T-helper 1 cell treated with Interleukin-12 subunit alpha and Interleukin-12 subunit beta and Interleukin-4 antibody, amounts not matched to agents 30 ng/mL and 1 ng/mL, for 36 hours (primary cell): Measurements from ENCODE around the gene EXOC3L4. TPM values are rescaled to one million over a fixed set of nuclear protein-coding genes. Genes with fewer than 3 reads are reported as not detected.
"Not testable (repeated sequence)": the region's sequence is repeated elsewhere in the genome, so short reads cannot be mapped to it uniquely, and the experiment has no call there.

Experiments
- intact Hi-C: fragments of 100-400 bp; cut with micrococcal nuclease; formaldehyde crosslinking; loops from one replicate; pipeline ENCODE4 v1.15.1; 2024
- total RNA-seq: library from RNA; stranded (reverse); gene quantifications from 2 replicates; pipeline ENCODE4 v1.2.3, GENCODE V29; 2022

The EXOC3L4 gene
- total RNA-seq, 1 donor from 2014 or later: not detected

DNA sequence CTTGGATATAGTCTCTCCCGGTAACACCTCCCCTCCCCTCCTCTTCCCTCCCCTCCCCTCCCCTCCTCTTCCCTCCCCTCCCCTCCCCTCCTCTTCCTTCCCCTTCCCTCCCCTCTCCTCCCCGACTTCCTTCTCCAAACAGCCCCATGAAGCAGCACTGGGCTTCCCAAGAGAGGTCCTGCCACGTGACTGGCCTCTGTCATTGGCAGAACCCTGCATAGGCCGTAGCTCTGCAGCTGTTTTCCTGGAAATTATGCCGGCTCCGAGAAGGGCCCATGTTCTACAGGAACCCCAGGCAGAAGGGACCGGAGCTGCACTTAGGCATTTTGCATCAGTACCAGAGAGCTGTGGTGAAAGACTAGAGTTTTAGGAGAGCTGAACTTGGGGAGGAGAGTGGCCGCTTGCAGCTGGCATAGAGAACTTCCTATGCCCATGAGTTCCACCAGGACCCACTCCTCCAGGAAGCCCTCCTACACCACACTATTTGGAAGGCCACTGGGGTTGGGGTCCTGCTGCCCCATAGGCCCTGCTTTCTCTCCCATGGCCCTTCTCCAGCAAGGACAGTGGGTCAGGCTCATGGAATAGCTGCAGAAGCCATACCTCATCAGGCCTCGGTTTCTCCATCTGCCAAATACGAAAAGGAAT, 23.6 kb downstream of the EXOC3L4 start:
- intact Hi-C loops: no loop called here

DNA sequence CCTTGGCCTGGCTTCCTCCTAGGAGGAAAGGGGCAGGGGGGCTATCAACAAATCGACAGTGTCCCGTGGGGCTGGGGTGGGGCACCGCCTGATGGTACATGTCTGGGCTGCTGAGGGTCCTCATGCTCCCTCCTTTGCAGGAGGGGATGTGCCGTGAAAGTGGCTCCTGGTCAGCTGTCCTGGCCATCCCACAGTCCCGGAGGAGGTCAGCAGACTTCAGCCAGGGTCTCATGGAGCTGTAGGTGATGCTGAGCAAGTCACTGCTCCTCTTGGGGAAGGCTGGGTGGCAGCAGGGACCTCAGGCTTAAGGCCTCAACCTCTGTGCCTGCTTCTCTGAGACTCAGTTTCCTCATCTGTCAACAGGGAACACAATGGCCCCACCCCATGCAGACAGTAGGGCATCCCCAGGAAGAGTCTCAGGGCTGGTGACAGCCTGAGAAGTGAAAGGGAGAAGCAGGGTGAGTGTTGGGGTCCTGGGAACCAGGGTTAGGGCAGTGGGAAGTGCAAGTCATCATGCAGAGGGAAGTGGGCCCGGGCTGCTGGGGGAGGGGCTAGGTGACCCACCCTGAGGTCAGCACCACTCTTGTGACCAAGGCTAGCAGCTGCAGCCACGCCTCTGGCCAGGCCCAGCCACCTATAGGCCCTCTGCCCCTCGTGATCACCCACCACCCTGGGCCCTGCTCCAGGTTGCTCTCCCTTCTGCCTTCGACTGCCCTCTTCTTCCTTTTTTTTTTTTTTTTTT, 24.3 kb downstream of the EXOC3L4 start:
- intact Hi-C loops: no loop called here

DNA sequence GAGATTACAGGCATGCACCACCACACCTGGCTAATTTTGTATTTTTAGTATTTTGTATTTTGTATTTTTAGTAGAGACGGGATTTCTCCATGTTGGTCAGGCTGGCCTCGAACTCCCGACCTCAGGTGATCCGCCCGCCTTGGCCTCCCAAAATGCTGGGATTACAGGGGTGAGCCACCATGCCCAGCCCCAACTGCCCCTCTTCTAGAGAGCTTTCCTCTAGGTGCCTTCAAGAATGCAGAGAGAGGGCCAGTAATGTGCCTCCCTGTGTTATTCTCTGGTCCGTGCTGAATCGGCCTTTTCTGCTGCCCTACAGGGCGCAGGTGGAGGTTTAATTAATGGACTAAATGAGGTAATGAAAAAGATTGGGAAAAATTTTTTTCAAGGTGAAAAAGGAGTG, 25.0 kb downstream of the EXOC3L4 start:
- intact Hi-C loops: not testable (repeated sequence)

DNA sequence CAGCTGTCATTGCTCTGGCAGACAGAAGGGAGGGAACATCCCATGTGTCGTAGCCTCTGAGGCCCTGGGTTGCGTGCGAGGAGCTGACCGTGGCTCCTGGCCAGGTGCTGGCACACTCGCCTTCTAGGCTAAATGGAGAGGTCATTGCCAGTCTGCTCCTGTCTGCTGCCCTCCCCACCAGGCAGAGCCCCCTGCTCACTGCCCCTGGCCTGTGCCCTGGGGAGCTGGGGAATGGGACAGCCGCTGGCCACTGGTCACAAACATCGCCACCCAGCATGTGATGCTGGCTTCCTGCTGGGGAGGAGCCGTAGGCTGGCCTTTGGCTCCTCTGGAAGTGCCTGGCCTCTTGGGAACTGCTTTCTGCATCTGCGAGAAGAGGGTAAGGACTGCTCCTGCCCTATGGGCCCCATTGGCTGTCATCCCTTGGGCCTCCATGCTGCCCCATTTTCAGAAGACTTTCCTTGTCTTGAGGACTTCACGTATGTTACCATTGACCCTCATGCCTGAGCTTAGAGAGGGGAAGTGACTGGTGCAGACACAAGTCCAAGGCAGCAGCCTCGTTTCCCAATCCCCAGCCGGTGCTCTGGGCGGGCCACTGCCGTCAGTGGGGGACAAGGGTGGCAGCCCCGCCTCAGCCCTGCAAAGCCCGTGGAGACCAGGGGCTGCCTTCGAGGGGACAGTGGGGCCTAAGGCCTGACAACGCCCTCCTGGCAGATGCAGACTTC, 26.8 kb downstream of the EXOC3L4 start:
- intact Hi-C loops: no loop called here

DNA sequence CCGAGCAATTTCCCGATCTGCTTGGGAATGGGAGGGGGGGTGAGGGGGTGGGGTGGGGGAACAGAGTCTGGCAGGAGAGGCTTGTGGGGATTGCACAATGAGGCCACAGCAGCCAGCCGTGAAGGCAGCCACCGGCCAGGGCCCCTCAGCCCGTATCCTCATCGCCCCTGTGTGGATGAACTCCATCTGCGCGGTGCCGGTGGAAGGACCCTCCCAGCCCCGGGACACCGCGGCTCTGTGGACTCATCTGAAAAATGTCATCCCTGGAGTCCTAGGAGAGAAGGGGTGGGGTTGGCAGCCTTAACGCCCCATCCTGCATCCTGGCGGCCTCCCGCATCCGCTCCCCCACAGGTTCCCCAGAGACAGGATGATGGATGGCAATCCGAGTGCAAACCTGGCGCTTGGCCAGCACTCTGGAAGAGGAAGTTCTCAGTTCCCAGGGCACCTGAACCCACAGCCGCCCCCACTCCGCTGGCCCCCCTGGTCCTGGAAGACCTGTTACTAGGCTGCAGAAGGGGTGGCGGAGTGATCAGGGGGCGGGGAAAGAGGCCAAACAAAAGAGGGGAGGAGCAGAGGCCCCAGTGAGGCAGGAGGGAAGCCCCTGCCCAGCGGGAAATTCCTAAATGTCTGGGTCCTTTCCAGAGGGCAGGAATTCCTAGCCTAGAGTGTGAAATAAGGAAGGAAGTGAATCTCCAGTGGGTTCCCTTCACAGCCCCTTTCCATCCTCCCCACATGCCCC, 27.5 kb downstream of the EXOC3L4 start:
- intact Hi-C loops: no loop called here

DNA sequence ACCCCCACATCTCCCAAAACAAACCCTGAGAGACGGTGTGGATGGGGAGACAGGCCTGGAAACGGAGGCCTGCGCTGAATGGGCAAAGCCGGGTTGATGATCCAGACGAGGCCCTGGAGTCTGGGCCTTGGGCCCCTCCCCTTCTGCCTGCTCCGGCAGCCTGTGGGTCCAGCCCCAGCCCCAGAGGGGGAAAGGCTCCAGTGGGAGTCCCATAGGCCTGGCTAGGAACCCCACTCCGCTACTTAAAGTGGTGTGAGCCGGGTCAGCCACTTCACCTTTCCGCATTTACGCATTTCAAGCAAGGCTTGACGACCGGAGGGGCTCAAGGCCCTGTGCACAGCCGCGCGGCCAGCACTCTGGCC, 28.0 kb downstream of the EXOC3L4 start:
- intact Hi-C loops: no loop called here

DNA sequence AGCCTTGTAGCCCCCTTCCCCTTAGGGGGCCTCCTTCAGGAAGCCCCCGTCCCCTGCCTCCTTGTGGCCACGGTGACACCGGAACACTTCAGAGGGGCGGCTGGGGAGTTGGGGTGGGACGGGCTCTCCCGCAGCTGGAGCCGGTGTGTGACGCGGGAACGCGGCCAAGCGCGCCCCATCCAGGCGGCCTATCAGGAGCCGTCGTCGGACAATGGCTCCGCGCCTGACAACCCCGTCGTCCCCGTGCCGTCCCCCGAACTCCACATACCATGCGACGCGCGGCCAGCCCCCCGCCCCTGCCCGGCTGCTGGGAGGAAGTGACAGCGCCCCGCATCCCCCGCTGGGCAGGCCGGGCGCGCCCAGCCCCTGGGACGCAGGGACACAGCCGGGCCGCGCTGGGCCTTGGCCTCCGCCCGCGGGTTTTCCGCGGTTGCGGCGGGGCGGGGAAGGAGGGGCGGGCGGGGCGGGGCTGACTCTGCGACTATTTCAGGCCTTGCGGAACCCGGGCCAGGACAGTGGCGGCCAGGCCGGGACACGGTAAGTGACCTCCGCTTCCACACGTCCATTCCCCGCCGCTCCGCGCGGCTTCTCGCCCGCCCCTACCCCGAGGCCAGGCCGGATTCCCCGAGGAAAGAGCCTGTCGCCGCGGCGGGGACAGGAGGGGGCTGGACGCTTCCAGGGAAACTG, 28.6 kb downstream of the EXOC3L4 start, which contains the start of gene TNFAIP2:
TSS of gene TNFAIP2 (plus strand) at position 515 of the 687 bp plus-strand sequence. CDS start 2,997 bp downstream, outside the sequence.
- intact Hi-C loops: no loop called here

DNA sequence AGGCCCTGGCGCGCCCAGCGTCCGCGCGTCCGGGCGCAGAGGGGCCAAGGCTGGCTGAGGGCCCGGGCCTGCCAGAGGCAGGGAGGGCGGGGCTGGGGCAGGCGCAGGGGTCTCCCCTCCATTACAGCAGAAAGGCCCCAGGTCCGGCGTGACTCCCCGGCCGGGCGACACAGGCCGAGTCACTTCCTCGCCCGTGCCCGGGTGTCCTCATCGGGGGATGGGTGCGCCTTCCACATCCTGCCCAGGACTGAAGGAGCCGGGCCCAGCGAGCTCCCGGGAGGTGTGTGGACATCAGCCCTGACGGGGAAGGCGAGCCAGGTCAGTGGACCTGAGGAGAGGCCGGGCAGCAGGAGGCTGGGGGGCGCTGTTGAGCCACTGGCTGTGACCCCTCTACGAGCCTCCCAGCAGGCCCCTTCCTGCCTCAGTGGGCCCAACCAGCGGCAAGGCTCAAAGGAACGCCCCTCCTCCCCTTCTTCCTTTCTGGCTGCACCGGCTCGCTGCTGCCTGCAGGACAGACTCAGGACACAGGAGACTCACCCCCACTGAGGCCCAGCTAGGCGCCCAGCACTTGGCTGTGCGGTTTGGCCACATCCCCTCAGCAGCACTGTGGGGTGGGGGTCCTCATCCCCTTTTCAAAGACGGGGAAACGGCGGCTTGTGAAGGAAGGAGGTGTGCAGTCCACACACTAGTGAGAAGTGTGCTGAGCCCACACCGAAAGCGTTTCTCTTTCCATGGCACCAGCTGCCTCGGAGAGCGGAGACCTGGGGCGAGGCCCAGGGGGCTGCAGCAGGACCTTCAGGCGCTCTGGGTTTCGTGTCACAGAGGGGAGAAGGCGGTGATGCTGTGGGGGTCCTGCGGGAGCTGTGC, 29.3 kb downstream of the EXOC3L4 start:
- intact Hi-C loops: no loop called here

DNA sequence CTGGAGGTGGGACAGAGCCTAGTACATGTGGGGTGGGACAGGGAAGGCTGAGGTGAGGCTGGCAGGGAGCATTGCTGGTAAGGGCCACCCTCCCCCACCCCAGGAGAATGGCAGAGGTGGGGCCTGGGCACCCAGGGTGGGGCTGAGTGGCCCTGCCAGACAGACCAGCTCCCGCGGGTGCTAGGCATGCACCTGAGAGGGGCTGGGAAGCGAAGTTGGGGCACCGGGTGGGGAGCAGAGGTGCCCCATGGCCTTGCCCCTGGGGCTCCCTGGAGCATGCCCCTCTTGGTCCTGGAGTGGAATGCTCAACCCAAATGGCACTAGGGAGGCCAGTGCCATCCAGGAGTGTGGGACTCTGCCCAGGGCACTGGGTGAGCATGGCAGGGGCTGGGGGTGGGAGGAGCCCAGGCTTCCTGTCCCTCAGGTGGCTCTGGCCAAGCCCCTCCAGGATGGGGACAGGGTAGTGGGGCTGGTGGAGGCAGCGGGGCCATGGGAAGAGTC, 30.0 kb downstream of the EXOC3L4 start:
- intact Hi-C loops: no loop called here

DNA sequence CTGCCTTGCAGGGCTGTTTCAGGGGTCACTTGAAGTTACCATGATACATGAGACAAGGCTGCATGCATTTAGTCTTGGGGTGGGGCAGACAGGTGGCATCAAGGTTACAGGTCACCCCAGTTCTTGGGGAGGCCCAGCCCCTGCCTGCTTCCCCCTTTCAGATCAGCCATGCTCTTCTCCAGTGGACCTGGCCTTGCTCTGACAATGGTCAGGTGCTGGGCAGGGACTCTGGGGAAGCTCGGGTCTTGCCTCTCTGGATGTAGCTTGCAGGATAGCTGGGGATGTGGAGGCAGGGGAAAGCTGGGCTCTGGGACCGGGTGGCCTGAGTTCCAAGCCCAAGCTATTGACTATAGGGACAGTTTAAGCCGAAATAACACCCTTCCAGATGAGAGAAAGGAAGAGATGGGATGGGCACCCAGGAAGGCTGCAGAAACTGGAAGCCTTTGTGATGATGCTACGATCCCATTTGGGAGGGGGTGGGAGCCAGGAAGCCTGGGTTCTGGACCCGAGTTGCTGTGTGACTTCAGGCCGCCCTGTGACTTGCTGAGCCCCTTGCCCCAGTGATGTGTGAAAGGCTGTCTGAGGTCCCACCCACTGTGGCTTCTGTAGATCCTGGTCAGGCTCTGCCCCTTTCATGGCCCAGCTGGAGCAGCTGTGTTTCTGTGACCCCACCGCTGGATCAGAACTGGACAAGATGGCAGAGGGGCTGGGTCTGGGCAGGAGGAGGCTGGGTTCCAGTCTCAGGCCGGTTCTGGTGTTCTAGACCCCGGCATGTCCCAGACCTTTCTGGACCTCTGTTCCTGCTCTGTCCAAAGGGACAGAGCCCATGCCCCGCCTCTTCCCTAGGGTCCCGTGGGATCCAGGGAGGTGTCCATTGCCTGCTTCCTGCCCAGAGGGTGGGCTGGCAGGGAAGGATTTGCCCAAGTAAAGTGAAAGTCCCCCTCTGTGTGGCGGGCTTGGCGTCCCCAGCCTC, 30.9 kb downstream of the EXOC3L4 start:
- intact Hi-C loops: no loop called here

DNA sequence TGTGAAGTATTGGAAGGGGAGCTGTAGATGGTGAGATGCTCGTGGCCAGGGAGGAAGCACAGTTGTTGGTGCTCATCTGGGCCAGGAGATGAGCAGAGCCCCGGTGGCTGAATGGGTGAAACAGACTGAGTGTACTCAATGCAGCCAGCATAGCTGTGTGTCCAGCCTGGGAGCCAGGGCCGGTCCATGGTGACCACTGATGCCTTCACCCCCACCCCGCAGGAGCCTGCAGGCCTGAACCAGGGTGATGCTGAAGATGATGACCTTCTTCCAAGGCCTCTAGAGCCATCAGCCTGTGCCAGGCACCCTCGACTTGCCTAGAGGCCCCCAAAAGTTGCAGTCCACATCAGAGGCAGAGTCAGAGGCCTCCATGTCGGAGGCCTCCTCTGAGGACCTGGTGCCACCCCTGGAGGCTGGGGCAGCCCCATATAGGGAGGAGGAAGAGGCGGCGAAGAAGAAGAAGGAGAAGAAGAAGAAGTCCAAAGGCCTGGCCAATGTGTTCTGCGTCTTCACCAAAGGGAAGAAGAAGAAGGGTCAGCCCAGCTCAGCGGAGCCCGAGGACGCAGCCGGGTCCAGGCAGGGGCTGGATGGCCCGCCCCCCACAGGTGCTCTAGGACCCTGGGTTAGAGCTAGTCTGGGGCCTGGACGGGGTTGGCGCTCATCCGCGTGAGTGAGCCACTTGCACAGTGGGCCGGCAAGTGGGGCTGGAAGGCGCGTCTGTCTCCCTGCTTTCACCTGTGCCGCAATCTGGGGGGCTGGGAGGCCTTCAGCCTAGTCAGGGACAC, 31.8 kb downstream of the EXOC3L4 start:
- intact Hi-C loops: no loop called here

DNA sequence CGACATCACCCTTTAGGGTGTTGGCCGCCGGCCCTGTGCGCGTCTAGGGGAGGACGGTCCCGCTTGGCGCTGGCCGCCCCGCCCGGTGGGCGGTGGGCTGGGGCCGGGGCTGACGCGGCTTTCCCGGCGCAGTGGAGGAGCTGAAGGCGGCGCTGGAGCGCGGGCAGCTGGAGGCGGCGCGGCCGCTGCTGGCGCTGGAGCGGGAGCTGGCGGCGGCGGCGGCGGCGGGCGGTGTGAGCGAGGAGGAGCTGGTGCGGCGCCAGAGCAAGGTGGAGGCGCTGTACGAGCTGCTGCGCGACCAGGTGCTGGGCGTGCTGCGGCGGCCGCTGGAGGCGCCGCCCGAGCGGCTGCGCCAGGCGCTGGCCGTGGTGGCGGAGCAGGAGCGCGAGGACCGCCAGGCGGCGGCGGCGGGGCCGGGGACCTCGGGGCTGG, 32.4 kb downstream of the EXOC3L4 start:
- intact Hi-C loops: no loop called here

DNA sequence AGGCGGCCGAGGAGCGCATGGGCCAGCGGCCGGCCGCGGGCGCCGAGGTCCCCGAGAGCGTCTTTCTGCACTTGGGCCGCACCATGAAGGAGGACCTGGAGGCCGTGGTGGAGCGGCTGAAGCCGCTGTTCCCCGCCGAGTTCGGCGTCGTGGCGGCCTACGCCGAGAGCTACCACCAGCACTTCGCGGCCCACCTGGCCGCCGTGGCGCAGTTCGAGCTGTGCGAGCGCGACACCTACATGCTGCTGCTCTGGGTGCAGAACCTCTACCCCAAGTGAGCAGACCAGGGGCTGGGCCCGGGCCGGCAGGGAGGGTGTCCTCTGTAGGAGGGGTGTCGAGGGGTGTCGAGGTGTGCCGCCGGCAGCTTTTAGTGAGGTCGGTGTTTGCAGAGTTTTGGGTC, 32.8 kb downstream of the EXOC3L4 start:
- intact Hi-C loops: no loop called here

DNA sequence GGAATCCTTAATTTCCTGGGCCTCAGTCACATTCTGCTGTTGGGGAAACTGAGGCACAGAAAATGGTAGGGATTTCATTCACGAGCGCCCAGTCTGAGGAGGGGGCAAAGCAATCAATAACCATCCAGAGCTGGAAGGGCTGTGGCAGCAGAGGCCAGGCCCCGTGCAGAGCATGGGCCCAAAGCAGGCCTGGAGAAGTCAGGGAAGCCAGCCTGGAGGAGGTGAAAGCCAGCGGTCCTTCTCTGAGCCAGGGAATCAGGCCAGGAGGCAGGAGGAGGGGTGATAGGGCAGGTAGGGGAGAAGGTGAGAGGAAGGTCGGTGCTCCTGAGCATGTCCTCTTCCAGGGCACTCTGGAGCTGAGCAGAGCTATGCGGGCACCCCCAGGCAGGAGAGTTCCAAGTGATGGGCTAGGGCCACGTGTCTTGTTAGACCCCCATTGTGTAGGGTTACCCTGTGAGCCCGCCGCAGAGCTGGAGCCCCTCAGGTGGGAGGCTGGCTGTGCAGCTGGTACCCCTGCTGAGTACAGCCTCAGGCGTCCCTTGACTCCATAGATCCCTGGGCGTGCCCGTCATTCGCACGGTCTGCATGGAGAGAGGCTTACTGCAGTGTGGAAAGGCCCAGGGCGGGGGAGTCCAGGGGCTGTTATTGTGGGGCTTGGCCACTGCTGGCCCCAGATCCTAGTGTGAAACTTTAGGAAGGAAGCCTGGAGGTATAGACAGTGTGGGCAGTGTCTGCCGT, 33.5 kb downstream of the EXOC3L4 start:
- intact Hi-C loops: no loop called here

DNA sequence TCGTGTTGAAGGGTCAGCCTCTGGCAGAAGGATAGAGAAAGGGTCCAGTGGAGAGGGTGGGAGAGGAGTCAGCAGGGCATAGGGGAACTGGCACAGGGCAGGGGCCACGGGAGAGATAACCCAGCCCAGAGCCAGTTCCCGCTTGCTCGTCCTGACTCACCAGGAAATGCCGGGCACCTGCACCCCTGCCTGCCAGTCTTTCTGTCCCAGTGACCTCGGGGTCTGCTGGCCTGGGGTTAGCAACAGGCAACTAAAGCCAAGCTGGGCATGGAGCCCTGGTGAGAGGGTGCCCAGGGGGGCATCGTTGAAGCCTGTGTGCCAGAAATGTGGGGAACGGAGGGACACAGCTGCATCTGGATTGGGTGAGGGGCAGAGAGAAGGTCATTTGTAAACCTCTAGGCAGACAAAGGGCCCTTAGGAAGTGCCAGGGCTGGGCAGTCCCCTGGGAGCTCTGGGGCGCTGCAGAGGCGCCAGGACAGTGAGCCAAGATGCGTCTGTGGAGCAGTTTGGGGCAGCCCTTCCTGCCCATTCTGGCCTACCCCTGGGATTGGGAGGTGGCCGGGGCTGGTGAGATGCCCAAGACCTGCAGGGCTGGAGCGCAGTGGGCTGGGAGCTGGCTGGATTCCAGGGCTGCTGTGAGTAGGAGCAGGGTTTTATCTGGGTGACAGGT, 34.2 kb downstream of the EXOC3L4 start:
- intact Hi-C loops: no loop called here

DNA sequence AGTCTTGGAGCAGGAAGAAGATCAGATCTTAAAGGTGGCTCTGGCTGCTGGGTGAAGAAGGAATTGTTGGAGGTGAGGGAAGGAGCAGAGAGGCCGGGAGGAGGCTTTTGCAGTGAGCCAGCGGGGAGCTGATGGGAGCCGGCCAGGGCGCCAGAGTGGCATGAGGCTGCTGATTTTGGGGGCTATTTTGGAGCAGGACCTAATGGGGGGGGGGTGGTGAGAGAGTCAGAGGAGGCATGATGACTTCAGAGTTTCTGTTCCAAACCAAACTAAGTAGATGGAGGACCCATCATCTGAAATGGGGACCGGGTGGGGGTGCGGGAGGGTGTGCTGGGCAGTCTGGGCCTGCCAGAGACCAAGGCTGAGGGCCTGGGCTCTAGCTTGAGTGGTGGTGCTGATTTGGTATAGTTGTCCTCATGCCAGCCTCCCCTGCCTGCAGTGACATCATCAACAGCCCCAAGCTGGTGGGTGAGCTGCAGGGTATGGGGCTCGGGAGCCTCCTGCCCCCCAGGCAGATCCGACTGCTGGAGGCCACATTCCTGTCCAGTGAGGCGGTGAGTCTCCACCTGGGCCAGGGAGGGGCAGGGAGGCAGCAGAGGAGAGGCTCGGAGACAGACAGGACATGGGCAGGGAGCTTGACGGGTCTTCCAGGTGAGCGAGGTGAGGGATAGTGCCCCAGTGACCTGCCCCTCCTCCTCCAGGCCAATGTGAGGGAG, 34.9 kb downstream of the EXOC3L4 start:
- intact Hi-C loops: no loop called here
